HepG2 (cell line): ENCODE data around the gene OR5V1. TPM values are rescaled to one million over a fixed set of nuclear protein-coding genes. Genes with fewer than 3 reads are reported as not detected.

Experiments used
- ATAC-seq: fragments of 200-7000 bp; cut with Tn5 transposase; 3 replicates; pipeline ENCODE4 v1.9.1; 2020; ENCODE audit warnings: mild to moderate bottlenecking, moderate library complexity
- BruUV-seq: library from RNA; stranded (reverse); fragments of 400-500 nt; replicated peaks from 2 replicates; lab custom pipeline; 2021; lab: Mats Ljungman, UMichigan
- CTCF ChIA-PET: fragments of 300-600 bp; formaldehyde crosslinking; extraction: SDS; loops from one replicate; lab custom pipeline; 2021; ENCODE audit warnings: low total read pairs, inconsistent platforms, low intra/inter-chr PET ratio; lab: Yijun Ruan, JAX
- POLR2A ChIA-PET: fragments of 350-600 bp; sonication (Branson Sonifier 250); formaldehyde crosslinking; loops from one replicate; lab custom pipeline; 2020; ENCODE audit warnings: antibody characterized with exemption, inconsistent platforms; lab: Yijun Ruan, JAX
- DNase-seq: peaks from one replicate; pipeline ENCODE4 v3.0.0-alpha.2; 2015; ENCODE audit warnings: low spot score
- FAIRE-seq: peaks from 3 replicates; lab custom pipeline; 2011; peaks lifted over from hg19 to GRCh38; lab: Jason Lieb, UNC
- H2AFZ ChIP-seq: one replicate; pipeline ENCODE4 v1.6.1; 2011; ENCODE audit warnings: low read length, inconsistent platforms
- H3K27ac ChIP-seq: fragments of 300-600 bp; 3 replicates; pipeline ENCODE4 v1.8.0; 2011; ENCODE audit warnings: mixed run types, mild to moderate bottlenecking, mixed read lengths, low read length, inconsistent platforms; ENCODE audit not compliant: insufficient read depth; ENCODE audit errors: extremely low read length
- H3K27me3 ChIP-seq, 2 experiments: fragments of 200-600 bp in 1 of 2; 2 replicates in 1 of 2; 3 replicates in 1 of 2; pipeline versions ENCODE4 v1.6.0 to v1.8.0; 2011; ENCODE audit warnings: low read length in 2 of 2, mild to moderate bottlenecking in 2 of 2, moderate library complexity in 2 of 2, inconsistent platforms in 1 of 2; ENCODE audit not compliant: insufficient read depth in 2 of 2, control insufficient read depth in 1 of 2
- H3K36me3 ChIP-seq, 2 experiments: fragments of 200-600 bp in 1 of 2; replicated peaks in 1 of 2; 2 replicates in 1 of 2; 3 replicates in 1 of 2; pipeline versions ENCODE4 v1.5.1 to v1.8.0; 2011; ENCODE audit warnings: low read length in 2 of 2, inconsistent platforms in 1 of 2; ENCODE audit not compliant: insufficient read depth in 2 of 2, control insufficient read depth in 1 of 2
- H3K4me1 ChIP-seq: 2 replicates; pipeline ENCODE4 v1.5.1; 2012; ENCODE audit warnings: low read length, inconsistent platforms; ENCODE audit not compliant: insufficient read depth
- H3K4me2 ChIP-seq: 2 replicates; pipeline ENCODE4 v1.6.0; 2011; ENCODE audit warnings: low read depth, low read length, inconsistent platforms
- H3K4me3 ChIP-seq, 3 experiments: fragments of 200-600 bp in 1 of 3; sonication (generic), shearing (Covaris generic) in 1 of 3; replicated peaks in 1 of 3; 2 replicates each; pipeline ENCODE4 v1.5.1; 2011 to 2016; ENCODE audit warnings: low read length in 3 of 3, inconsistent platforms in 2 of 3, low read depth in 2 of 3, mild to moderate bottlenecking in 2 of 3, control low read depth in 1 of 3, mixed read lengths in 1 of 3; ENCODE audit not compliant: insufficient read depth in 1 of 3
- H3K79me2 ChIP-seq: one replicate; pipeline ENCODE4 v1.6.1; 2011; ENCODE audit warnings: low read length, inconsistent platforms; ENCODE audit not compliant: insufficient read depth
- H3K9ac ChIP-seq: 2 replicates; pipeline ENCODE4 v1.6.0; 2011; ENCODE audit warnings: mild to moderate bottlenecking, low read depth, low read length, inconsistent platforms; ENCODE audit not compliant: insufficient read depth
- H3K9me3 ChIP-seq: 2 replicates; pipeline ENCODE4 v1.5.1; 2012; ENCODE audit warnings: mild to moderate bottlenecking, low read length
- H4K20me1 ChIP-seq: 2 replicates; pipeline ENCODE4 v1.6.0; 2011; ENCODE audit warnings: inconsistent platforms, mild to moderate bottlenecking, low read length, moderate library complexity; ENCODE audit not compliant: insufficient read depth
- CTCF ChIP-seq: sonication (generic); formaldehyde crosslinking; IDR thresholded peaks from 2 replicates; pipeline ENCODE4 v1.5.0; 2020; ENCODE audit warnings: mild to moderate bottlenecking, missing genetic modification reagents, moderate library complexity
- DPF2 ChIP-seq: sonication (generic); formaldehyde crosslinking; IDR thresholded peaks from 2 replicates; pipeline ENCODE4 v1.4.0; 2020; ENCODE audit warnings: mild to moderate bottlenecking, low read depth, missing genetic modification reagents, borderline replicate concordance
- EED ChIP-seq: sonication (generic); formaldehyde crosslinking; IDR thresholded peaks from 2 replicates; pipeline ENCODE4 v1.5.0; 2020; ENCODE audit warnings: mild to moderate bottlenecking, missing genetic modification reagents
- HCFC1 ChIP-seq: fragments of 150-350 bp; IDR thresholded peaks from 2 replicates; pipeline ENCODE4 v1.6.1; 2014; ENCODE audit warnings: low read depth, low read length
- MEF2D ChIP-seq: sonication (generic); formaldehyde crosslinking; IDR thresholded peaks from 2 replicates; pipeline ENCODE4 v1.5.1; 2020; ENCODE audit warnings: mild to moderate bottlenecking, missing genetic modification reagents
- NBN ChIP-seq: fragments of 450-650 bp; conservative IDR thresholded peaks from 2 replicates; pipeline ENCODE4 v1.6.1; 2017
- RXRB ChIP-seq: IDR thresholded peaks from 2 replicates; pipeline ENCODE4 v1.6.1; 2016; ENCODE audit warnings: borderline replicate concordance, missing genetic modification reagents, missing compliant biosample characterization
- SCMH1 ChIP-seq: sonication (generic); formaldehyde crosslinking; IDR thresholded peaks from 2 replicates; pipeline ENCODE4 v1.9.0; 2021; ENCODE audit warnings: missing genetic modification reagents, mild to moderate bottlenecking, borderline replicate concordance
- STAG1 ChIP-seq: sonication (generic); formaldehyde crosslinking; IDR thresholded peaks from 2 replicates; pipeline ENCODE4 v1.4.0; 2020; ENCODE audit warnings: missing genetic modification reagents
- ZNF337 ChIP-seq: sonication (generic); formaldehyde crosslinking; IDR thresholded peaks from 2 replicates; pipeline ENCODE4 v1.5.1; 2020; ENCODE audit warnings: missing genetic modification reagents, low read depth, mild to moderate bottlenecking, borderline replicate concordance
- ZNF431 ChIP-seq: sonication (generic); formaldehyde crosslinking; IDR thresholded peaks from 2 replicates; pipeline ENCODE4 v1.9.0; 2022; ENCODE audit warnings: missing genetic modification reagents, low read depth, mild to moderate bottlenecking, borderline replicate concordance
- ZNF605 ChIP-seq: sonication (generic); formaldehyde crosslinking; IDR thresholded peaks from 2 replicates; pipeline ENCODE4 v1.8.0; 2022; ENCODE audit warnings: mild to moderate bottlenecking, missing genetic modification reagents
- ZNF687 ChIP-seq: sonication (generic); formaldehyde crosslinking; IDR thresholded peaks from 2 replicates; pipeline ENCODE4 v1.5.1; 2020; ENCODE audit warnings: mild to moderate bottlenecking, missing genetic modification reagents, moderate library complexity
- ZSCAN30 ChIP-seq: sonication (generic); formaldehyde crosslinking; IDR thresholded peaks from 2 replicates; pipeline ENCODE4 v1.5.0; 2020; ENCODE audit warnings: mild to moderate bottlenecking, missing genetic modification reagents
- WGBS: methylation state at CpG from one replicate; pipeline ENCODE4 v1.1.6; 2017; ENCODE audit warnings: low lambda C conversion rate; 5-methylcytosine and 5-hydroxymethylcytosine counted together
- in situ Hi-C: cut with HindIII; loops from 2 replicates; pipeline ENCODE4 v1.10.0; 2017; ENCODE audit warnings: low pct_unique_long_range_greater_than_20kb; ENCODE audit not compliant: extremely low pct_ligation_motif_present
- intact Hi-C: fragments of 100-400 bp; cut with micrococcal nuclease; formaldehyde crosslinking; loops from one replicate; pipeline ENCODE4 v1.10.0; 2022; ENCODE audit not compliant: unreplicated experiment
- polyA plus RNA-seq, 8 experiments: library from polyadenylated mRNA; depleted of rRNA in 3 of 8; stranded (reverse) in 7 of 8; unstranded in 1 of 8; fragments of >200 nt; fragmentation: Illumina TruSeq in 4 of 8; extraction: Trizol in 4 of 8; gene quantifications; 2 replicates each; pipeline versions ENCODE4 v1.2.1 to v1.2.3, GENCODE V29; 2011 to 2016; ENCODE audit warnings: low read depth in 4 of 8, missing spikeins in 1 of 8, mixed read lengths in 1 of 8; ENCODE audit not compliant: insufficient read depth in 1 of 8
- total RNA-seq, 5 experiments: library from RNA; depleted of rRNA; stranded (reverse); fragments of >200 nt; fragmentation: Illumina TruSeq; extraction: Trizol; gene quantifications; 2 replicates each; pipeline ENCODE4 v1.2.3, GENCODE V29; 2016; ENCODE audit warnings: low read depth in 1 of 5

The OR5V1 gene
- total and polyA plus RNA-seq, 2 of the 13 experiments (the other 11 are each of a cell fraction or from before 2014, with no cell fraction given): not detected

GRCh38 chr6:29376003-29376402, 7.3 kb upstream of the OR5V1 start:
- Histone ChIP-seq H3K4me3 (no peak overlapping the region), H3K27ac (no peak overlapping the region), H2AFZ (no peak overlapping the region), H3K79me2 (no peaks in the 10 kb centered on the region), H3K27me3 (no peaks in the 10 kb centered on the region), H4K20me1 (no peaks in the 10 kb centered on the region), H3K4me1 (no peaks in the 10 kb centered on the region), H3K4me2 (no peak overlapping the region), H3K36me3 (no peaks in the 10 kb centered on the region), H3K9ac (no peak overlapping the region), H3K9me3 (no peaks in the 10 kb centered on the region)
- ATAC-seq (no peak), FAIRE-seq (no peak), DNase-seq (peak; percentile 4)
- ChIA-PET CTCF (interaction anchor here (1.6 to 2.3 kb wide), 2 partner anchors 213 to 227 kb away, joined by 4 to 20 read pairs; no protein-coding TSS in a partner anchor), POLR2A (no interaction called here)
- TF ChIP-seq DPF2 (CRISPR knock-in tag): no peak
- 0 out of 2 replicates have a peak, but pooled peaks have one; percentile 15 for TF ChIP-seq CTCF (CRISPR knock-in tag)
- TF ChIP-seq STAG1: peak; percentile 36; the same call in 1 of the 2 replicates
- intact Hi-C loops (loop anchor here (1.0 kb wide), 1 partner anchor 213 kb away; no protein-coding TSS in a partner anchor), in situ Hi-C loops (no loop called here)
- no TSS peak for BruUV-seq

GRCh38 chr6:29375191-29375590, 6.5 kb upstream of the OR5V1 start, which contains the start of gene OR12D3:
OR12D3 (minus strand) TSS chr6:29375291; CDS start chr6:29375287, 4 bp downstream.
- H3K27ac ChIP-seq: no peak within 1 kb of the TSS
- WGBS: 30% methylated on average over 1 of the region's 1 CpG
- ATAC-seq (no peak), DNase-seq (no peak), FAIRE-seq (no peak)
- CTCF ChIA-PET: interaction anchor here (1.6 to 2.3 kb wide), 2 partner anchors 214 to 228 kb away, joined by 4 to 20 read pairs; no protein-coding TSS in a partner anchor
- in situ Hi-C loops: no loop called here
- H3K27me3 ChIP-seq: no peaks in the 10 kb centered on the region
- intact Hi-C loops: no loop called here
- H3K79me2 ChIP-seq: no peaks in the 10 kb centered on the region
- H3K4me2 ChIP-seq: no peak within 1 kb of the TSS
- H4K20me1 ChIP-seq: no peaks in the 10 kb centered on the region
- no peak within 1 kb of the TSS for H2AFZ ChIP-seq
- no peaks in the 10 kb centered on the region for H3K36me3 ChIP-seq
- POLR2A ChIA-PET: no interaction called here
- H3K4me1 ChIP-seq: no peaks in the 10 kb centered on the region
- no TSS peak for BruUV-seq
- no peak within 1 kb of the TSS for H3K4me3 ChIP-seq
- no peak within 1 kb of the TSS for H3K9ac ChIP-seq
- no peaks in the 10 kb centered on the region for H3K9me3 ChIP-seq
- TF ChIP-seq ZNF431 (CRISPR knock-in tag) (no peak), HCFC1 (no peak), RXRB (CRISPR knock-in tag) (no peak), SCMH1 (no peak), MEF2D (CRISPR knock-in tag) (no peak), ZNF687 (CRISPR knock-in tag) (no peak), NBN (no peak), ZSCAN30 (CRISPR knock-in tag) (no peak), EED (CRISPR knock-in tag) (no peak), ZNF337 (CRISPR knock-in tag) (no peak), ZNF605 (CRISPR knock-in tag) (no peak)
